ENCODE measurements around the gene PKN1. TPM values are rescaled to one million over a fixed set of nuclear protein-coding genes. Genes with fewer than 3 reads are reported as not detected.

PKN1 gene
- polyA plus RNA-seq, 1 donor (not counting 4 experiments of a cell fraction or from before 2014, with no cell fraction given) = 0.62 TPM

DNA sequence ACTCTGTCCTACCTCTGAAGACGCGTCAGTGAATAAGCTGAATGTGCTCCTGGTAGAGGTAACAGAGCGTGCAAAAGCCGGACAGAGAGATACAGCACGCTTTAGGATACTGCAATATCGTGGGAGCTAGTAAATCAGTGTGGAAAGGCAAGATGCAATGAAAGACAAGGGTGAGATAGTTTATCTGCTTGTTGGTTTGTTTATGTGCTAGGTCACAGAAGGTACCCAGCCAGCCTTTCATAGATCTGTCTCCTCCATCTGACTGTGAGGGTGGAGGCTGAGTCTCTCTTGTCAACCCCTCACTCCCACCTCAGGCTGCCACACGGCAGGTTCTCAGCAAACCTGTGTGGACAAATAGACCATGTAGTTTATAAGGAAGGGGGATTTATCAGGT lies 63.7 kb downstream of the PKN1 start:
- H3K4me2 ChIP-seq (ENCODE audit: control insufficient read depth, extremely low read depth, insufficient read depth, low read depth, low read length) = peak overlapping the region; percentile 79
- peaks cover 27% of the 10 kb centered on the region for H3K4me1 ChIP-seq (ENCODE audit: control insufficient read depth, extremely low read depth, insufficient read depth, low read length)
- DNase-seq (ENCODE audit: low read depth, low spot score) = no peak
- peaks cover 7 to 10% of the 10 kb centered on the region in 2 experiments for H3K36me3 ChIP-seq (ENCODE audit: control insufficient read depth in 2 of 2, extremely low read depth in 1 of 2, insufficient read depth in 2 of 2, low read length in 2 of 2)
- H2AFZ ChIP-seq (ENCODE audit: control insufficient read depth, low read length) = peak overlapping the region; percentile 76
- H3K79me2 ChIP-seq (ENCODE audit: control insufficient read depth, insufficient read depth, low read length) = peaks cover 37% of the 10 kb centered on the region
- no peaks in the 10 kb centered on the region for H3K27me3 ChIP-seq (ENCODE audit: control insufficient read depth, extremely low read depth, insufficient read depth, low read length)
- peak overlapping the region; percentile 81 for H3K27ac ChIP-seq (ENCODE audit: control insufficient read depth, insufficient read depth, low read length)
- TF ChIP-seq EZH2 (IDR thresholded peaks at IDR 0.05; ENCODE audit: low read length) (no peak), CTCF (optimal IDR thresholded peaks at IDR 0.05 in 1 of 3, IDR thresholded peaks at IDR 0.05 in 1 of 3, conservative IDR thresholded peaks at IDR 0.05 in 1 of 3; ENCODE audit: extremely low read depth in 1 of 3, insufficient read depth in 2 of 3, low read length in 3 of 3) (no peak)
- no peaks in the 10 kb centered on the region for H3K9me1 ChIP-seq (ENCODE audit: control insufficient read depth, extremely low read depth, insufficient read depth, low read length)
- H3K9me3 ChIP-seq (ENCODE audit: control insufficient read depth, low read depth, low read length) = no peaks in the 10 kb centered on the region
- peaks cover 7% of the 10 kb centered on the region for H4K20me1 ChIP-seq (ENCODE audit: control insufficient read depth, extremely low read depth, insufficient read depth, low read length)
- dilution Hi-C loops (cut with MboI; ENCODE audit: extremely low pct_ligation_motif_present, low sequenced_read_pairs) = no loop called here
- peak overlapping the region in 1 of 3 experiments; percentile 61 for H3K4me3 ChIP-seq (ENCODE audit: control insufficient read depth in 2 of 3, extremely low read depth in 1 of 3, insufficient read depth in 2 of 3, low read depth in 1 of 3, low read length in 3 of 3)
- H3K9ac ChIP-seq (ENCODE audit: control insufficient read depth, extremely low read depth, insufficient read depth, low read length) = peak overlapping the region; percentile 71
- peak; percentile 60 for FAIRE-seq

DNA sequence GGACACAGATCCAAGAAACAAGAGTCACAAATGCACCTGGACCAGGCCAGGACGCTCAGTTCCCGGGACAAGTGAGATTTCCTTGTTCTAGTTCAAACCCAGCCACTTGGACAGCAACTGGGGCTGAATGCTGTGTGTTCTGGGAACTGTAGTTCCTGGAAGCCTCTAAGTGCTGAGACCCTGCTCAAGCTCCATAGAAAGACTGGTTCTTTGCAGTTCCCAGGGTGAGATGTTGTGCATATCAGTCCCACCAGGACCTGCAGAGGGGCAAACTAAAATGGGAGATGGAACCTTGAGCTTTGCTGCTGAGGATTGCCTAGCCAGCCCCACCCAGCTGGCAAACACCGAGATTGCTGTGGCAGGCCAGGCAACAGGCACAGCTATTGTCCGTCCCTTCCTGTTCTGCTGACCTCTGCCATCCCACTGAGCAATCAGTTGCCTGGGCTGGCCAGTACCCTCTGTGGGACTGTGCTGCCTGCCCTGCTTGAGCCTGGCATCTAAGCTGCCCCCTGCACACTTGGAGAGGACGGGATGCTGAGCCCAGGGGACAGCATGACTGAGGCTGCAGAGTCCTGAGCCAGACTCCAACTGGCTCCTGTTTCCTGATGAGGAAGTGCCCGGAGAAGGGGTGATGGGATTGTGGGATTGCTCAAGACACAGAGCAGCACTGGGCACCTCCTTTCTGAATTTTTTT lies 64.3 kb downstream of the PKN1 start:
- Histone ChIP-seq H3K4me1 (ENCODE audit: control insufficient read depth, extremely low read depth, insufficient read depth, low read length) (peaks cover 28% of the 10 kb centered on the region), H3K9me1 (ENCODE audit: control insufficient read depth, extremely low read depth, insufficient read depth, low read length) (no peaks in the 10 kb centered on the region), H3K4me2 (ENCODE audit: control insufficient read depth, extremely low read depth, insufficient read depth, low read depth, low read length) (peak overlapping the region; percentile 79), H3K79me2 (ENCODE audit: control insufficient read depth, insufficient read depth, low read length) (peaks cover 32% of the 10 kb centered on the region), H4K20me1 (ENCODE audit: control insufficient read depth, extremely low read depth, insufficient read depth, low read length) (peaks cover 4% of the 10 kb centered on the region), H3K4me3 (ENCODE audit: control insufficient read depth in 2 of 3, extremely low read depth in 1 of 3, insufficient read depth in 2 of 3, low read depth in 1 of 3, low read length in 3 of 3) (no peak overlapping the region), H3K36me3 (ENCODE audit: control insufficient read depth in 2 of 2, extremely low read depth in 1 of 2, insufficient read depth in 2 of 2, low read length in 2 of 2) (peaks cover 3 to 7% of the 10 kb centered on the region in 2 experiments), H3K27ac (ENCODE audit: control insufficient read depth, insufficient read depth, low read length) (peak overlapping the region; percentile 81), H3K27me3 (ENCODE audit: control insufficient read depth, extremely low read depth, insufficient read depth, low read length) (no peaks in the 10 kb centered on the region), H2AFZ (ENCODE audit: control insufficient read depth, low read length) (peak overlapping the region; percentile 76), H3K9me3 (ENCODE audit: control insufficient read depth, low read depth, low read length) (no peaks in the 10 kb centered on the region), H3K9ac (ENCODE audit: control insufficient read depth, extremely low read depth, insufficient read depth, low read length) (peak overlapping the region; percentile 71)
- FAIRE-seq = peak; percentile 55
- dilution Hi-C loops (cut with MboI; ENCODE audit: extremely low pct_ligation_motif_present, low sequenced_read_pairs) = no loop called here
- TF ChIP-seq EZH2 (IDR thresholded peaks at IDR 0.05; ENCODE audit: low read length) (no peak), CTCF (optimal IDR thresholded peaks at IDR 0.05 in 1 of 3, IDR thresholded peaks at IDR 0.05 in 1 of 3, conservative IDR thresholded peaks at IDR 0.05 in 1 of 3; ENCODE audit: extremely low read depth in 1 of 3, insufficient read depth in 2 of 3, low read length in 3 of 3) (no peak)
- DNase-seq (ENCODE audit: low read depth, low spot score) = no peak
